CD4-positive, alpha-beta T cell treated with Interleukin-2 at 100 ng/mL for 4 hours (primary cell): Measurements from ENCODE around the gene FAP.

Experiments
- DNase-seq: peaks from one replicate; pipeline ENCODE4 v3.0.0-alpha.2; 2020; ENCODE audit warnings: low spot score

FAP gene

GRCh38 chr2:162184821-162185450 is 58.3 kb downstream of the FAP start:
- DNase-seq: no peak

GRCh38 chr2:162184359-162184758 is 58.9 kb downstream of the FAP start:
- no peak for DNase-seq

- DNase-seq: no peak
Observed at GRCh38 chr2:162182395-162182794, 60.9 kb downstream of the FAP start.

GRCh38 chr2:162177301-162177700 is 65.9 kb downstream of the FAP start:
- DNase-seq: no peak

- DNase-seq: no peak
Observed at GRCh38 chr2:162175714-162176113, 67.5 kb downstream of the FAP start.

- DNase-seq: no peak
Observed at GRCh38 chr2:162174746-162175145, 68.5 kb downstream of the FAP start.

GRCh38 chr2:162172802-162173370 is 70.4 kb downstream of the FAP start:
- DNase-seq: no peak

GRCh38 chr2:162166745-162167144 is 76.5 kb downstream of the FAP start:
- DNase-seq: no peak

GRCh38 chr2:162166174-162166573 is 77.1 kb downstream of the FAP start:
- no peak for DNase-seq

- DNase-seq: no peak
Observed at GRCh38 chr2:162164802-162165201, 78.4 kb downstream of the FAP start.

GRCh38 chr2:162159446-162159845 is 83.8 kb downstream of the FAP start:
- no peak for DNase-seq

GRCh38 chr2:162156149-162156548 is 87.1 kb downstream of the FAP start:
- no peak for DNase-seq

GRCh38 chr2:162155093-162155492 is 88.2 kb downstream of the FAP start:
- no peak for DNase-seq

GRCh38 chr2:162153608-162154224 is 89.5 kb downstream of the FAP start:
- DNase-seq: peak; percentile 69

GRCh38 chr2:162152147-162152546 is 91.1 kb downstream of the FAP start, which contains the start of gene GCG:
TSS of gene GCG (minus strand) at chr2:162152247. CDS start at chr2:162149178, 3,069 bp downstream.
- no peak for DNase-seq

GRCh38 chr2:162149940-162150339 is 93.3 kb downstream of the FAP start:
- no peak for DNase-seq

- no peak for DNase-seq
Observed at GRCh38 chr2:162149466-162149865, 93.8 kb downstream of the FAP start.

GRCh38 chr2:162148956-162149355 is 94.3 kb downstream of the FAP start:
- DNase-seq: no peak

GRCh38 chr2:162143969-162144368 is 99.3 kb downstream of the FAP start:
- no peak for DNase-seq

GRCh38 chr2:162138310-162138709 is 104.9 kb downstream of the FAP start:
- DNase-seq: no peak

- no peak for DNase-seq
Observed at GRCh38 chr2:162127422-162127821, 115.8 kb downstream of the FAP start.

- DNase-seq: no peak
Observed at GRCh38 chr2:162126527-162126926, 116.7 kb downstream of the FAP start.

GRCh38 chr2:162126111-162126519 is 117.1 kb downstream of the FAP start:
- DNase-seq: no peak

- DNase-seq: no peak
Observed at GRCh38 chr2:162125138-162125537, 118.1 kb downstream of the FAP start.
